IPS-18c (cell line): ENCODE data around the gene HCRTR1.

ENCODE experiments used
- H3K4me3 ChIP-seq: 2 replicates; pipeline ENCODE4 v1.7.0; 2013; ENCODE audit warnings: low read depth, mild to moderate bottlenecking, low read length, moderate library complexity; ENCODE audit not compliant: insufficient read depth
- H3K9me3 ChIP-seq: one replicate; pipeline ENCODE4 v1.6.1; 2013; ENCODE audit warnings: mild to moderate bottlenecking, low read length, moderate library complexity; ENCODE audit not compliant: control insufficient read depth, insufficient read depth

HCRTR1 gene

DNA sequence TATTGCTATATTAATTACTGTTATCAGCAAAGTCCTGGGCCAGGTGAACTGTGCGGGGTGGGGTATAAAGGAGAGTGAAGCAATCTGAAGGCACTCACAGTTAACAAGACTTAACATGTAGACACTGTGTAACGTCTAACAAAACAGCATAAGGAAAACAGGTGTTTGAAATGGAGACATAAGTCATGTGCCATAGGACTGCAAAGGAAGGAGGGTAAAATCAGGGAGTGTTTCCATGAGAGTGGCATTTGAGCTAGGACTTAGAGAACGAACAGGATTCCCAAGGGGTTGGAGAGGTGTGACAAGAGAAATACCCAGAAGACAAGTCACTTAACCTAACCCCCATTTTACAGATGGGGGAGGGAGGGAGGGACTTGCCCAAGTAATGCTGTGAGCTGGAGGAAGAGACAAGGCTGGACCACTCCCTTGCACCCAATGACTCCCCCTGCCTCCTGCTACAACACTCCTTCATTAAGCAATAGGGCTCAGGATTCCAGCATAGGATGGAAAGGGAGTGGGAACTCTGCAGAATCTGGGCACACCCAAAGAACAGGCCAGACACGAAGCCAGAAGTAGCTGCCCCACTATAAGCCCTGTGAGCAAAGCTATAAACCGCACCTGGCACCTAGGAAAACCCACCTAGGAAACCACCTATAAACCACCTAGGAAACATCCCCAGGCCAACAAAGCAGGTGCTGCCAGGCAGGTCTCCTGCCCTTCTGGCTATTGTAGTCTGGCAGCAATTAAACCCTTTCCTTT, 20.6 kb downstream of the HCRTR1 start:
- no peak overlapping the region for H3K4me3 ChIP-seq
- no peaks in the 10 kb centered on the region for H3K9me3 ChIP-seq

DNA sequence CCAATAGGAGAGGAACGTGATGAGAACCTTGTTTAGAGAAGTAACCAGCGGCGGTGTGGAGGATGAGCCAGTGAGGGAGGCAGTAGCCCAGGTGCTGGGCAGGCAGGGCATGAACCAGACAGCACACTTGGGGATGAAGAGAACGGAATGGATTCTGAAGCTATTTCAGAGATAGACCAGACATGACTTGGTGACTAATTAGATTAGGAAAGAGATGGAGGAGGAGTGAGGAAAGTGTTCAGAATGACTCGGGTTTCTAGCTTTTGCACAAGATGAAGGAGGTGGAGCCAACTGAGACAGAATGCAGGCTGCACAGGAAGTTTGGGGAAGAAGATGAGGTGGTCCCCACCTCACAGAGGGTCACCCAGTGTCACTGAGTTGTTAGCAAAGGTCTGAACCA, 22.1 kb downstream of the HCRTR1 start:
- H3K9me3 ChIP-seq: no peaks in the 10 kb centered on the region
- H3K4me3 ChIP-seq: no peak overlapping the region

DNA sequence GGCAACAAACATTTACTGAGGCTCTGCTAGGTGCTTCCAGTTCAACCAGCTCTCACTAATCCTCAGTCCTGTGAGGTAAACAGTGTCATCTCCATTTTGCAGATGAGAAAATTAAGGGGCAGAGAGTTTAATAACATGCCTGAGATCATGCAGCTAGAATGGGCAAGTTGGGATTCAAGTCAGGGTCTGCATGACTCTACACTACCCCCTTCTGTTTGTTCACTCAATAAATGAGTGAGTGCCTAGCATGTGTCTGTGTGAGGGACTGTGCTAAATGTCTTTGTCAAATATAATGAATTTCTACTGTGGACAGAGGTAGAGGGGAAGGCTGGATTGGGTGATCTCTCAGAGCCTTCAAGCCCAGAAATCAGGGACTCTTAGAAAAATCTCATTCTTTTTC, 22.7 kb downstream of the HCRTR1 start:
- Histone ChIP-seq H3K4me3 (no peak overlapping the region), H3K9me3 (no peaks in the 10 kb centered on the region)

DNA sequence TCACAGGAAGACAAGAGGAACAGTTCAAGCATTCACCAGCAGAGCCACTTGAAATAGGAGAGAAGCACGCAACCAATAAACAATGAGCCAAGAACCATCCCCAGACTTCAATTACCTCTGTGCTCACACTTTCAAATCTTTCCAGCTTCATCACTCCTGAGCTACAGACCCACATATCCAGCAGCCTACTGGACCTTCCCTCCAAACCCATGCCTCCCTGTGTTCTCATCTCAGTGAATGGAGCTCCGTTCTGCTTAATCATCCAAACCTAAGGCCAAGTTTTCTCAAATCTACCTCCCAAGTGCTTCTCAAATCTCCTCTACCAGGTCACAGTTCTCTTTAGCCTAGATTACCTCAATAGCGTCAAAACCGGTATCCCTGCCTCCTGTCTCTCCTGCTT, 23.5 kb downstream of the HCRTR1 start:
- Histone ChIP-seq H3K4me3 (no peak overlapping the region), H3K9me3 (no peaks in the 10 kb centered on the region)

DNA sequence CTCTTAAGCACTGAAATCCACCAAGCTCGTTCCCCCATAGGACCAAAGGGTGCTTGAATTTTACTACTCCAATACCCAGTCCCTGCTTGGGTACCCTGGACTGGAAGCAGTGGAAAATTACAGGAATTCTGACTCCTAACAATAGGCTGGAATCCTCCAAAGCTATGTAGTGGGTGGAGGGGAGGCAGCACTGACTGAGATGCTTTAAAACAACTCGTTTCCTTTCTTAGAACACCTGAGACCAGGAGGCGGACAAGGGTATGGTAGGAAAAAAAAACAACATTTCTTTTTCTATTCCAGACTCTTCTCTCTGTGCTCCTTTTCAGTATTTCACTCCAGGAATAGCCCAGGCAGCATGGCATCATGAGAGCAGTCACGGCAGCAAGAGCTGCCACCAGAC, 24.9 kb downstream of the HCRTR1 start:
- H3K4me3 ChIP-seq: no peak overlapping the region

DNA sequence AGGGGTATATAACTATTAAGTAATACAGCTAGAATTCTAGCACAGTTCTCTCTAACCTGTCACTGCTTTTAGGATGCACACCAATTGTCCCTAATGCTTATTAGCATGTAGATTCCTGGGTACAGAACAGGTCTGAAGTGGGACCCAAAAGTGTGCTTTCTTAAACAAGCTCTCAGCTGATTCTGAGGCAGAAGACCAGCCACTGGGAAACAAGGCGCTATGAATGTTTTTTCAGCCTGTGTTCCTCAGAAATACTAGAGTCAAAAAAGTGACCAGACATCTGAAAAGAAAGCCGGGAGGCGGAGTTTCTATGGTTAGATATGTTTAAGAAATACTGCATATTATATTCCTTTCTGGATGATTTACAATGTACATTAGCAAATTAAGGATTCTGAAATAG, 25.4 kb downstream of the HCRTR1 start:
- Histone ChIP-seq H3K9me3 (no peaks in the 10 kb centered on the region), H3K4me3 (no peak overlapping the region)

More for the DNA sequence above, 24.9 kb downstream of the HCRTR1 start:
- no peaks in the 10 kb centered on the region for H3K9me3 ChIP-seq

DNA sequence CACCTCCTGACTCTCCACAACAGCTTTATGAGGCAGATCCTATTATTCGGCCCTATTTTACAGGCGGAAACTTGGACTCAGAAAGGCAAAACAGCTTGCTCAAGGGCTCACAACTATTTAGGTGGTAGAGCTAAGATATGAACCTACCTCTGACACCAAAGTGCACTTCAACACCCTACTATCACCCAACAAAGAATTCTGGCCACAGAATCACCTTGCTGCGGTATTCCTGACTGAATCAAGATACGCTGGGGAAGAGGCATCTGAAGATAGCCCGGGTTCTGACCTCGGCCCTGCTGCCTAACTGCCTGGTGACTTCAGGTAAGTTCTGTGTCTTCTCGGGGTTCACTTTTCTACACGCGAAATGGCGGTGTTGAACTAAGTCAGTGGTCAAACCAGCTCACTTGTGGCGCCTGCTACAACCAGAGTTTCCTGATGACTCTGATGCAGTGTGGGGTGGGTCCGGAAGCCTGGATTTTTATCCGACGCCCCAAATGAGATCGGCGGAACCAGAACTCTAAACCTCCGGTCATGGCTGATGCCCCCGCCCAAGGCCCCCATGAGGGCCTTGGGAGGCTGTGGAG, 26.6 kb downstream of the HCRTR1 start:
- Histone ChIP-seq H3K4me3 (peak overlapping the region; percentile 100), H3K9me3 (no peaks in the 10 kb centered on the region)

DNA sequence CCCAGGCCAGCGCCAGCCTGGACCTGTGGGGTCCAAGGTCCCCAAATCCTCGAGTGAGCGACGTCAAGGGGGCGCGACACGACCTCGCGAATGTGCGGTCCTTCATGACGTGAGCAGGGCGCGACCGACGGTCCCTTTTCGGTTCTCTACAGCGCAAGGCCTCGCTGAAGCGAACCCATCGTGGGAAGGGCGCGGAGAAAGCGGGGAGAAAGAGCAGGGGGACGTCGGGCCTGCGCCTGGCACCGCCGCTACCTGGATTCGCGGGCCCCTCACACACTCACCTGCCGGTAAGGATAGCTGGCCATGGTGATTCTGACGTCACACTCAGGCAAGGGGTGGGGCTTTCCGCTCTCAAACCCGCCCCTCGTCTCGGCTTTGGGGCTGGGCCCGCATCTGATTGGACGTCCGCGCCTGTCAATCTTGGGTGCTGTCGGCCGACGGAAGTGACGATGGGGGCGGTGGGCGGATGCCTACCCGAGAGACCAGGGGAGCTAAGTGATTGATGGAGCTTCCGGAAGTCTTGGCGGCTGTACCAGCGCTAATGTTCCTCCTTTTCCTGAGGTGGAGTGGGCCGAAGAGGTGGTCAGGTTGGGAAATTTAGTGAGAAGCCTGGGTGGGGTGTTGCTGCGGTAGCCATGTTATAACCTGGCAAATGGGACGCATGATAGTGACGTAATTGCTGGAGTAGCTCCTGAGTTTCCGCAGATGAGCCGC, 27.2 kb downstream of the HCRTR1 start, which contains the start of gene PEF1:
PEF1 (minus strand) TSS at position 317 of the 714 bp plus-strand sequence; CDS start at position 305, 12 bp downstream.
- Histone ChIP-seq H3K4me3 (peak within 1 kb of the TSS; percentile 100), H3K9me3 (no peaks in the 10 kb centered on the region)

DNA sequence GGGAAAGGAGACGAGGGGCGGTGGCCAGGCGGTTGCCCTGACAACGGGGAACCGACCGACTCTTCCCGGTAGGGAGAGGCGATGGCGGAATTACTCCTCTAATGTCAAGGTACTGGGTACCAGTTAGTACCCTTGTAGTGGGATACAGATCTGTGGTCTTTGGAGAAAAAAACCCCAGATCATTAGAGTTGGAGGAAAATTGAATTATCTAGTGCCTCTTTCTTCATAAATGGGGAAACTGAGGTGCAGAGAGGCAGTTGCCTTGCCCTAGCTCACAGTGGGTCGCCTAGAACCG, 27.7 kb downstream of the HCRTR1 start:
- H3K9me3 ChIP-seq: no peaks in the 10 kb centered on the region
- peak overlapping the region; percentile 100 for H3K4me3 ChIP-seq

DNA sequence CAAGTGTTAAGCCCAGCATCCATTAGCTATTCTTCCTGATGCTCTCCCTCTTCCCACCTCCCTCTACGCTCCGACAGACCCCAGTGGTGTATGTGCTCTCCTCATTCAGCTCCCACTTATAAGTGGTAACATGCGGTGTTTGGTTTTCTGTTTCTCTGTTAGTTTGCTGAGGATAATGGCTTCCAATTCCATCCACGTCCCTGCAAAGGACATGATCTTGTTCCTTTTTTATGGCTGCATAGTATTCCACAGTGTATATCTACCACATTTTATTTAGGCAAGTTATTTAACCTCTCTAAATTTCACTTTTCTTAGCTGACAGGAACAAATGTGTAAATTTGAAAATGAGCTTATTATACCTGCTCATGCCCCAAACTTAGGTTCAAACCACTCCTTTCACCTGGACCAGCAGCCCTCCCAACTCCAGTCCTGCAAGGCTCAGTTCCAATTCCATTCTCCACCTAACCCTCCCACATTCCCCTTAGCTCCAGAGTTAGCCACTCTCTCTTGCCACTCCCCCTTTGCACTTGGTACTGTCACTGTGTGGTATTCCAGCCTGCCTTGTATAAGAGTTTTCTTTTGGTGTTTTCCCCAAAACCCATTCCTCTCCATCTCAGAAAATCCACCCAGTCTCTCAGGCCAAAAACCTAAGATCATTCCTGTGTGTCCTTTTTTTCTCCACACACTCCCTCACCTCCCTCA, 28.9 kb downstream of the HCRTR1 start:
- Histone ChIP-seq H3K9me3 (no peaks in the 10 kb centered on the region), H3K4me3 (no peak overlapping the region)

DNA sequence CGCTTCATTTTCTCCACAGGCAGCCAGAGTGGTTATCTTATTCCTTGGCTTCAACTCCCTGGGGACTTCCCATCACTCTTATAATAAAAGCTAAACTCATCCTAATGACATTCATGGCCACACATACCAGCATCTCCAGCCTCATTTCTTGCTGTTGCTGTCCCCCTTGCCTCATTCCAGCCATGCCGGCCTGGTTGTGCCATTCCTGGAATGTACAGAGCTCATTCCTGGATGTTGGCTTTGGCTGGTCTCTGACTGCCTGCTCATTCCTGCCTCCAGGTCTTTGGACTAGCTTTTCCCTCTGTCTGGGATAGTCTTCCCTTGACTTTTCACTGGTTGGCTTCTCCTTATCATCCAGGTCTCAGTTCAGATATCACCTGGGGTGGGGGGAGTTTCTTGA, 29.6 kb downstream of the HCRTR1 start:
- H3K9me3 ChIP-seq: no peaks in the 10 kb centered on the region
- H3K4me3 ChIP-seq: no peak overlapping the region

DNA sequence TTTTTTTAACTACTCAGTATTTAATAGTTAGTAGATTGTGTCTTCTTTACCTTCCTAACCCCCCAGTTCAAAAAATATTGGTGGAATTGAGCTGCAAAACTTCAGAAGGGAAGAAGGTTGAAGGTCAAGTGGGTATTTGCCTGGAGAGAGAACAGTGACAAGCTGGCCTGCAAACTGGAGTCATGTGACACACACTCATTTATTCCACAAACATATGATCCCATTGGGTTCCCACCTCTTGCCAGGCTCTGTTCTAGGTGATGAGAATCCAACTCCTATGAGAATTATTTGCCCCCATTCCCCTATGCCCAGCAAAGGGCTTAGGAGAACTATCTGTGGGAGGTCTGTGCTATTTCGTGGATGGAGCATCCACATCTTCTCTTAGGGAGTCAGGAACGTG, 30.7 kb downstream of the HCRTR1 start:
- Histone ChIP-seq H3K9me3 (no peaks in the 10 kb centered on the region), H3K4me3 (no peak overlapping the region)

DNA sequence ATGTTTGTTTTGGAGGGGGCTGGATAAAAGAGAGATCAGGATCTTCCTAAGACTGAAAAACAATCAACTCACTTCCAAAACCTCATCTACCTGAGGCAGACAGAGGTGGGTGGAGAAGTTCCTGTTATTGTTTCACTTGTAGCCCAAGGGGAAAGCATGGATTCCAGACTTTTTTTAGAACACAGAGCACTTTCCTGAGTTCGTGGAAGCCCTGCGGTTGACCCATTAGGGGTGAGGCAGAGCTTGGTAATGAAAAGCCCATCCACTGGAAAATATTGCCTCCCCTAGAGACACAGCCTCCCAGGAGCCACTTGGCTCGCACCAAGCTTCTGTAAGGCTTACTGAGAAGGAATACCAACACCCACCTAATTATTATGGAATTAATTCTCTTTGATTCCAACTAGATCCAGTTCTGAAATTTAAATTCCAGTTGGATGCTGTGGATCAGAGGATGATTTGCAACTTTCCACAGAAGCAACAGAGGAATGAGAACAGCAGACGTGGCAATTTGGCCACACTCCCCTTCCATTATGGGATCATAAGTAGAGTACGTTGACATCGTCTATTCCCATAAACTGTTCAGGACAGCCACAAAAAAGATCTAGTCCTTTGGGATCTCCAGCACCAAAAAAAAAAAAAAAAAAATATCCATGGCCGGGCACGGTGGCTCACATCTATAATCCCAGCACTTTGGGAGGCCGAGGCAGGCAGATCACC, 31.3 kb downstream of the HCRTR1 start:
- H3K9me3 ChIP-seq: no peaks in the 10 kb centered on the region
- H3K4me3 ChIP-seq: no peak overlapping the region

DNA sequence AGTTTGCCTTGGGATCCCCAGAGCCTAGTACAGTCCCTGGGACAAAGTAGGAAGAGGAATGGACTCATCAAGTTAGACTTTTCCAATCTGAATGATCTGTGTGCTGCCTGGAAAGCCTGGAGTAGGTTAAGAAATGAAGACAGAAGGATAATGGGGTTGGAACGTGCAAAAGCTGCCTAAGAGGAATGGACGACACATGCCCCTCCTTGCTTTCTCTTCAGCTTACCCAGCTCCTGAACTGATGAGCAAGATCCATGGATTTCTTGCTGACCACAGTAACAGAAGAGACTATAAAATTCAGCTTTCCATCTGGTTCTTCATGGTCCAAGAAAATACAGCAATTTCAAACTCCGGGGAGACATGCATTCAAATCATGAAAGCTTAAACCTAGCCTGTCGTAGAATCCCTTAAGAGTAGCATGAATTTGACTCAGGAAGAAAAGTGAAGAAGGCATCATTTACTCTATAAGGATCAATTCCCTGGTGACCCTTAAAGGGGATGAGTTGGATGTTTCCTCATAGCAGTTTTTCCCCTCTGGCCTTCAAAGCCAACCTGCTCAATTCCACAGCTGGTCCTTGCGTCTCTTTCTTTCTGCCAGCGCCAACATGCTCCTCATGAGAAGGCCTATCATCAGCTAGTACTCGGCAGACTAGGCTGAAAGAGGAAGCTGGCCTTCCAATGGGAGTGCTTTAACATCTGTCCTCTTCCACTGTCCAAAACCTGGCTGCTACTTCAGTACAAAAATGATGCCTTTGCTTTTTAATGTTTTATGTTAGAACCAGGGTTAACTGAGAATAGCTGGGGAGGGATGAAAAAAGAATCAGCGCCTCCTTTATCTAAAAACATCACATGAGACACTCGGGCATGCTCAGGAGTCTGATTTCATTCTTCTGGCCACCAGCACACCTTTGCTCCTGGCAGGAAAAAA, 32.9 kb downstream of the HCRTR1 start:
- Histone ChIP-seq H3K4me3 (no peak overlapping the region), H3K9me3 (no peaks in the 10 kb centered on the region)

DNA sequence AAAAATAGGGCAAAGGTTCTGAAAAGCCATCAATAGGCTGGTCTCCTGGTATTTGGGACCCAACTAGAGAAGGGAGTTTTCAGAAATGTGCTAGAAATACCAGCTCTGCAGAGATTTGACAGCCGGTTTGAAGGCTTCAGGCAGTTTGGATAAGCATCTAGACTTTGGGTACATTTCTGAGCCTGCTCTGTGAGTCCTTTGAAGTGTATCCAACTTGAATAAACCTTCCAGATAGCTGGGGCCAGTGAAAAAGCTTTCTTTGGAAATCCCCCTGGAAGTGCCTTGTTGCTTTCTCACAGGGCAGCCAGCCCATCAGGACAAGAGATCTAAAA, 33.6 kb downstream of the HCRTR1 start:
- H3K4me3 ChIP-seq: no peak overlapping the region
- no peaks in the 10 kb centered on the region for H3K9me3 ChIP-seq

DNA sequence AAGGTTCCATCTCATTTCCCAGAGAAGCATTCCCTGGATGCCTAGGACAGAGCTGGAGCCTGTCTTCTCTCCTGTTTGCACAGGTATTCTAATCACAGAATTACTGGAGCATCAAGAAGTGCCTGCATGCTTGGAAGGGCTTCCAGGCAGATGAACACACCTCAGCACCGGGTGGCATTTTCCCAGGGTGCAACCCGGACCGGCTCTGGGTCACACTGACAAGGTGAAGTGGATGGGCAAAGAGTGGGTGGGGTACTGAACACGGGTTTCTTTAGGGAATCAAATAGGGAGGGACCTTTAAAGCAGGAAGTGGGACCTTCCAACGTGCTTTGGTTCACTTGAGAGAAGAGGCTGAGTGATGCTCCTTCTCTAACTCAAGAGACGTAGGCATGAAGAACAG, 34.3 kb downstream of the HCRTR1 start:
- H3K4me3 ChIP-seq: no peak overlapping the region
- H3K9me3 ChIP-seq: no peaks in the 10 kb centered on the region
